ENCODE measurements around the gene ABCC1. TPM values are rescaled to one million over a fixed set of nuclear protein-coding genes. Genes with fewer than 3 reads are reported as not detected.
"Not testable (repeated sequence)": the region's sequence is repeated elsewhere in the genome, so short reads cannot be mapped to it uniquely, and the experiment has no call there.

The ABCC1 gene
- total RNA-seq, 2 donors from 2014 or later: 33.4 to 87.7 TPM

GRCh38 chr16:15953929-15954813 is 4.8 kb downstream of the ABCC1 start:
- no peaks in the 10 kb centered on the region for H3K36me3 ChIP-seq
- TF ChIP-seq POLR2A (IDR thresholded peaks at IDR 0.05) (no peak), POLR2AphosphoS5 (IDR thresholded peaks at IDR 0.05) (no peak)
- TF ChIP-seq, protein P1, sequence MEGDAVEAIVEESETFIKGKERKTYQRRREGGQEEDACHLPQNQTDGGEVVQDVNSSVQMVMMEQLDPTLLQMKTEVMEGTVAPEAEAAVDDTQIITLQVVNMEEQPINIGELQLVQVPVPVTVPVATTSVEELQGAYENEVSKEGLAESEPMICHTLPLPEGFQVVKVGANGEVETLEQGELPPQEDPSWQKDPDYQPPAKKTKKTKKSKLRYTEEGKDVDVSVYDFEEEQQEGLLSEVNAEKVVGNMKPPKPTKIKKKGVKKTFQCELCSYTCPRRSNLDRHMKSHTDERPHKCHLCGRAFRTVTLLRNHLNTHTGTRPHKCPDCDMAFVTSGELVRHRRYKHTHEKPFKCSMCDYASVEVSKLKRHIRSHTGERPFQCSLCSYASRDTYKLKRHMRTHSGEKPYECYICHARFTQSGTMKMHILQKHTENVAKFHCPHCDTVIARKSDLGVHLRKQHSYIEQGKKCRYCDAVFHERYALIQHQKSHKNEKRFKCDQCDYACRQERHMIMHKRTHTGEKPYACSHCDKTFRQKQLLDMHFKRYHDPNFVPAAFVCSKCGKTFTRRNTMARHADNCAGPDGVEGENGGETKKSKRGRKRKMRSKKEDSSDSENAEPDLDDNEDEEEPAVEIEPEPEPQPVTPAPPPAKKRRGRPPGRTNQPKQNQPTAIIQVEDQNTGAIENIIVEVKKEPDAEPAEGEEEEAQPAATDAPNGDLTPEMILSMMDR (IDR thresholded peaks at IDR 0.05): no peak
- 79% methylated on average over 17 of the region's 17 CpGs for WGBS
- H3K27me3 ChIP-seq (replicated peaks; ENCODE audit: insufficient read depth): no peaks in the 10 kb centered on the region
- no peak for DNase-seq (ENCODE audit: low spot score)
- no peak overlapping the region for H3K4me3 ChIP-seq
- intact Hi-C loops (cut with DNase I): loop anchor here (5.0 to 10.0 kb wide), 3 partner anchors 43 to 111 kb away; no protein-coding TSS in a partner anchor
- H3K4me1 ChIP-seq (replicated peaks): peaks cover 4% of the 10 kb centered on the region
- H3K27ac ChIP-seq: no peak overlapping the region
- no peaks in the 10 kb centered on the region for H3K9me3 ChIP-seq

DNA sequence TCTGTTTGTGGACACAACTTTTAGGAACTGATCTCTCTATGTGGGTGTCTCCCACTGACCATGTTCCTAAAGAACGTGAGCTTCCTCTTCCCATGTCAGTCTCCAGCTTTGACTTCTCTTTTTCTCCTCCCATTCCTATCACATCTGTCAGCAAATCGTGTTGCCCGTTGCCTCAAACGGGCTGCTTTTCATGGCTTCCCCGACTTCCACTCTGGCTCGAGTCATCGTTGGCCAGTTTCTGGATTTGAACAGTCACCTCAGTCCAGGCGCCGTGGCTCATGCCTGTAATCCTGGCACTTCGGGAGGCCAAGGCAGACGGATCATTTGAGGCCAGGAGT is 5.4 kb downstream of the ABCC1 start:
- Histone ChIP-seq H3K4me1 (replicated peaks) (peaks cover 4% of the 10 kb centered on the region), H3K27me3 (replicated peaks; ENCODE audit: insufficient read depth) (no peaks in the 10 kb centered on the region), H3K27ac (no peak overlapping the region), H3K36me3 (no peaks in the 10 kb centered on the region), H3K4me3 (no peak overlapping the region), H3K9me3 (no peaks in the 10 kb centered on the region)
- WGBS: 70% methylated on average over 11 of the region's 11 CpGs
- TF ChIP-seq POLR2A (IDR thresholded peaks at IDR 0.05): no peak
- TF ChIP-seq, protein P1 (IDR thresholded peaks at IDR 0.05): no peak
- no peak for TF ChIP-seq POLR2AphosphoS5 (IDR thresholded peaks at IDR 0.05)
- intact Hi-C loops (cut with DNase I): loop anchor here (5.0 to 10.0 kb wide), 3 partner anchors 43 to 110 kb away; no protein-coding TSS in a partner anchor
- DNase-seq (ENCODE audit: low spot score): no peak

- TF ChIP-seq, protein P1 (IDR thresholded peaks at IDR 0.05): no peak
- TF ChIP-seq POLR2AphosphoS5 (IDR thresholded peaks at IDR 0.05) (no peak), POLR2A (IDR thresholded peaks at IDR 0.05) (no peak)
- H3K27me3 ChIP-seq (replicated peaks; ENCODE audit: insufficient read depth): no peaks in the 10 kb centered on the region
- no peaks in the 10 kb centered on the region for H3K36me3 ChIP-seq
- H3K27ac ChIP-seq: no peak overlapping the region
- 94% methylated on average over 4 of the region's 4 CpGs for WGBS
- DNase-seq (ENCODE audit: low spot score): no peak
- H3K9me3 ChIP-seq: no peaks in the 10 kb centered on the region
- H3K4me3 ChIP-seq: no peak overlapping the region
- intact Hi-C loops (cut with DNase I): loop anchor here (10.0 kb wide), 1 partner anchor 109 kb away; no protein-coding TSS in a partner anchor
- H3K4me1 ChIP-seq (replicated peaks): peaks cover 4% of the 10 kb centered on the region
Measured at GRCh38 chr16:15955425-15955824, 6.0 kb downstream of the ABCC1 start.

DNA sequence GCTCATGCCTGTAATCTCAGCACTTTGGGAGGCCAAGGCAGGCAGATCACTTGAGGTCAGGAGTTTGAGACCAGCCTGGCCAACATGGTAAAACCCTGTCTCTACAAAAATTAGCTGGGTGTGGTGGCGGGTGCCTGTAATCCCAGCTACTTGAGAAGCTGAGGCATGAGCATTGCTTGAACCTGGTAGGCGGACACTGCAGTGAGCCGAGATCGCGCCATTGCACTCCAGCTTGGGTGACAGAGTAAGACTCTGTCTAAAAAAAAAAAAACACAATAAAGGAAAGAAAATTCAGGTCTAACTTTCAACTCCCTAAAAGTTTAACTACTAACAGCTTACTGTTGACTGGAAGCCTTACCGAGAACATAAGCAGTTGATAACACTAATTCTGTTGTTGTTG is 6.7 kb downstream of the ABCC1 start:
- H3K27ac ChIP-seq; DNase-seq (ENCODE audit: low spot score); H3K36me3 ChIP-seq; H3K4me3 ChIP-seq; H3K4me1 ChIP-seq (replicated peaks); H3K27me3 ChIP-seq (replicated peaks; ENCODE audit: insufficient read depth); H3K9me3 ChIP-seq: not testable (repeated sequence)
- intact Hi-C loops (cut with DNase I): loop anchor here (10.0 kb wide), 1 partner anchor 109 kb away; no protein-coding TSS in a partner anchor
- 93% methylated on average over 6 of the region's 6 CpGs for WGBS

GRCh38 chr16:15958703-15959348 is 9.4 kb downstream of the ABCC1 start:
- Histone ChIP-seq H3K4me1 (replicated peaks) (no peaks in the 10 kb centered on the region), H3K27me3 (replicated peaks; ENCODE audit: insufficient read depth) (no peaks in the 10 kb centered on the region), H3K9me3 (no peaks in the 10 kb centered on the region), H3K36me3 (no peaks in the 10 kb centered on the region), H3K27ac (no peak overlapping the region), H3K4me3 (no peak overlapping the region)
- intact Hi-C loops (cut with DNase I): loop anchor here (10.0 kb wide), 1 partner anchor 106 kb away; no protein-coding TSS in a partner anchor
- no peak for TF ChIP-seq POLR2AphosphoS5 (IDR thresholded peaks at IDR 0.05)
- TF ChIP-seq, protein P1 (IDR thresholded peaks at IDR 0.05): no peak
- no peak for TF ChIP-seq POLR2A (IDR thresholded peaks at IDR 0.05)
- WGBS: 83% methylated on average over 9 of the region's 9 CpGs
- no peak for DNase-seq (ENCODE audit: low spot score)
